GM23338 (cell line): Measurements from ENCODE around the gene SLC35A3.

ENCODE experiments used
- EZH2 ChIP-seq: fragments of 200-600 bp; sonication (generic); IDR thresholded peaks from one replicate; pipeline ENCODE4 v1.8.0; 2017; ENCODE audit warnings: antibody characterized with exemption, mild to moderate bottlenecking, low read depth; ENCODE audit not compliant: unreplicated experiment
- EZH2phosphoT487 ChIP-seq: fragments of 200-600 bp; sonication (generic); IDR thresholded peaks from one replicate; pipeline ENCODE4 v1.8.1; 2018; ENCODE audit warnings: antibody characterized with exemption; ENCODE audit not compliant: unreplicated experiment

GRCh38 chr1:100034470-100034869 lies 64.7 kb downstream of the SLC35A3 start:
- no peak for TF ChIP-seq EZH2
- no peak for TF ChIP-seq EZH2phosphoT487
